Subcutaneous adipose tissue (tissue), 4 donors: ENCODE data around the gene PLA2G2C. TPM values are rescaled to one million over a fixed set of nuclear protein-coding genes. Genes with fewer than 3 reads are reported as not detected.

Experiments
- CTCF ChIP-seq: fragments of 450-650 bp; IDR thresholded peaks from one replicate; pipeline ENCODE4 v1.5.1; 2016; ENCODE audit warnings: low read depth, mild to moderate bottlenecking, control low read depth, antibody characterized with exemption, moderate library complexity
- total RNA-seq, 4 donors: library from RNA; depleted of rRNA; stranded (reverse); fragments of >200 nt; gene quantifications; one replicate each; pipeline ENCODE4 v1.1.0, GENCODE V29; 2016

The PLA2G2C gene
- total RNA-seq, 4 donors from 2014 or later = not detected

- TF ChIP-seq CTCF = no peak
Measured at GRCh38 chr1:20137055-20137454, 49.3 kb downstream of the PLA2G2C start.

DNA sequence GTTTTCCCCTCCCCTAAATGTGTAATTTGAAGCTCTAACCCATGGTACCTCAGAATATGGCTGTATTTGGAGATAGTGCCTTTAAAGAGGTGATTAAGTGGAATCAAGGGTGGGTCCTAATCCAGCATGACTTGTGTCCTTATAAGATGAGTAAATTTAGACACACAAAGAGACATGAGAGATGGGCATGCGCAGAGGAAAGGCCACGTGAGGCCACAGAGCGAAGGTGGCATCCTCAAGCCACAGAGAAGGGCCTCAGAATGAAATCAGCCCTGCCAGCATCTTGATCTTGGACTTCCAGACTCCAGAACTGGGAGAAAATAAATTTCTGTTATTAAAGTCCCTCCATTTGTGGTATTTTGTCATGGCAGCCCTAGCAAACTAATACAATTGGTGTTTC lies 50.1 kb downstream of the PLA2G2C start:
- TF ChIP-seq CTCF = no peak

GRCh38 chr1:20134995-20135394 lies 51.3 kb downstream of the PLA2G2C start:
- no peak for TF ChIP-seq CTCF

- no peak for TF ChIP-seq CTCF
Measured at GRCh38 chr1:20126806-20127440, 59.4 kb downstream of the PLA2G2C start.

GRCh38 chr1:20126041-20126805 lies 60.1 kb downstream of the PLA2G2C start:
- no peak for TF ChIP-seq CTCF

DNA sequence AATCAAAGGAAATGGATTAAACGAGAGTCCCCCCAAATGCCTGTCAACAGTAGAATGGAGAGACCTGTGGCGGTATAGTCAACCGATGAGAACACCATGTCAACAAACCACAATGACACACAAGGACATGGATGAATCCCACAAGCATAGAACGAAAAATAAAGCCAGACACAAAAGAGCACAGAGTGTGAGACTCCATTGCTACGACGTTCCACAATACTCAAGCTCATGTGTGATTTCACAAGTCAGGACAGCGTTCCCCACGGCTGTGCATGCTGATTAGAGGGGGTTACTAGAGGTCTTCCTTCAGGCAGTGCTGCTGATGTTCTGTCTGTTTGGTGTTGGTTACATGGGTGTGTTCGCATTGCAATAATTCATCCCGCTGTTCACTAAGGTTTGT lies 61.2 kb downstream of the PLA2G2C start:
- TF ChIP-seq CTCF = no peak

DNA sequence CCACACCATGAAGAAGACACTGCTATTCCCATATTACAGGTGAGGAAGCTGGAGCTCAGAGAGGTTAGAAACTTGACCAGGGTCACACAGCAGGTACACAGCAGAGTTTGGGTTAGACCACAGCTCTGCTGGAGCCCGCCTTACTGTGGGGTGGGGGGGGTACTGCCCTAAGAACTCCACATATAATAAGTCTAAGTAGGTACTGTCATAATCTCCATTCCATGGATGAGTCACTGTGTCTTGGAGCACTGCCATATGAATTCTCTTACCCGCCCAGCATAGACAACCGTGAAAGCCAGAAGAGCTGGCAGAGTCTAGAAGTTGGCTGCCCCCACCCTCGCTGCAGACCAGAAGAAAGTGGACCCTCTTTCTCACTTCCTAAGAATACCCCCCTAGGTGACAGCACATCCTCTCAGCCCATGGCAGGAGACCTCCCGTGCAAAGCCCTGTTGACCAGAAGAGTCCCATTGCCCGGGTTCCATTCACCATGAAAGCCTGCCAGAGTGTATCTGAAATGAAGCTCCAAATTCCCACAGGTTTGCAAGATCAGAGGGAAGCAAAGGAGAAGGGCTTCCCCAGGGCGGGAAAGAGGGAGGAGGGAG lies 61.8 kb downstream of the PLA2G2C start:
- TF ChIP-seq CTCF = no peak
